K562 (cell line): Measurements from ENCODE around the gene MARS2. TPM values are rescaled to one million over a fixed set of nuclear protein-coding genes. Genes with fewer than 3 reads are reported as not detected.

ENCODE experiments used
- FIP1L1 ChIP-seq: fragments of 200-400 bp; formaldehyde crosslinking; IDR thresholded peaks from 2 replicates; pipeline ENCODE4 v1.6.1; 2018; ENCODE audit warnings: mild to moderate bottlenecking, low read depth, low read length; ENCODE audit not compliant: poor library complexity, severe bottlenecking
- GMEB1 ChIP-seq: fragments of 250-450 bp; sonication (Bioruptor Pico); IDR thresholded peaks from 2 replicates; pipeline ENCODE4 v1.4.0; 2020; ENCODE audit warnings: mild to moderate bottlenecking
- MGA ChIP-seq: fragments of 450-650 bp; IDR thresholded peaks from 2 replicates; pipeline ENCODE4 v1.6.1; 2016; ENCODE audit warnings: mild to moderate bottlenecking, moderate library complexity
- ZNF511 ChIP-seq: sonication (generic); formaldehyde crosslinking; IDR thresholded peaks from 2 replicates; pipeline ENCODE4 v1.8.0; 2022; ENCODE audit warnings: mild to moderate bottlenecking, missing genetic modification reagents
- polyA plus RNA-seq, 8 experiments: library from polyadenylated mRNA; depleted of rRNA in 4 of 8; stranded (reverse) in 5 of 8; unstranded in 3 of 8; fragments of >200 nt; fragmentation: Nextera tagmentation in 2 of 8; fragmentation: Illumina TruSeq in 1 of 8; extraction: Ambion mirVana in 2 of 8; extraction: Trizol in 1 of 8; gene quantifications; 2 replicates each; pipeline versions ENCODE4 v1.2.1 to v1.2.3, GENCODE V29; 2011 to 2014; ENCODE audit warnings: inconsistent platforms in 1 of 8, missing spikeins in 1 of 8
- total RNA-seq, 7 experiments: library from RNA; depleted of rRNA in 6 of 7; stranded (reverse); fragments of >200 nt in 6 of 7; fragmentation: Illumina TruSeq in 2 of 7; extraction: Trizol in 2 of 7; gene quantifications; 2 replicates each; pipeline versions ENCODE4 v1.2.1 to v1.2.3, GENCODE V29; 2011 to 2021; ENCODE audit warnings: low replicate concordance in 1 of 7

MARS2 gene
- total and polyA plus RNA-seq, 9 of the 15 experiments (the other 6 are each of a cell fraction or from before 2014, with no cell fraction given), result 4.0 to 17.6 (median 12.5) TPM

GRCh38 chr2:197705121-197705911, at the start of gene MARS2 (continued):
- peak; percentile 38; the same call in 1 of the 2 replicates for TF ChIP-seq GMEB1 (CRISPR knock-in tag)
- TF ChIP-seq ZNF511, result peak; percentile 75; the same call in 1 of the 2 replicates
- peak; percentile 29 for TF ChIP-seq FIP1L1
- peak; percentile 65; the same call in 1 of the 2 replicates for TF ChIP-seq MGA
